ENCODE data around the gene OSCP1. TPM values are rescaled to one million over a fixed set of nuclear protein-coding genes. Genes with fewer than 3 reads are reported as not detected.

Gene OSCP1
- total and polyA plus RNA-seq, 2 donors (not counting 3 experiments of a cell fraction or from before 2014, with no cell fraction given), result 4.6 to 8.3 TPM

GRCh38 chr1:36421649-36422048, 28.6 kb downstream of the OSCP1 start:
- FAIRE-seq (no peak), DNase-seq (ENCODE audit: low read depth, low spot score) (no peak)
- Histone ChIP-seq H4K20me1 (replicated peaks; ENCODE audit: control insufficient read depth, extremely low read depth, insufficient read depth, low read length) (no peaks in the 10 kb centered on the region), H3K4me3 (replicated peaks in 1 of 3; ENCODE audit: insufficient read depth in 1 of 3, low read depth in 1 of 3, low read length in 3 of 3) (no peak overlapping the region), H3K9me1 (replicated peaks; ENCODE audit: control insufficient read depth, extremely low read depth, insufficient read depth, low read length) (no peaks in the 10 kb centered on the region), H3K36me3 (ENCODE audit: control insufficient read depth in 2 of 2, extremely low read depth in 1 of 2, insufficient read depth in 2 of 2, low read length in 2 of 2) (no peaks in the 10 kb centered on the region), H3K9ac (replicated peaks; ENCODE audit: extremely low read depth, insufficient read depth, low read length) (no peak overlapping the region), H3K4me1 (ENCODE audit: control insufficient read depth, extremely low read depth, insufficient read depth, low read length) (peaks cover 3% of the 10 kb centered on the region), H2AFZ (ENCODE audit: low read depth, low read length) (no peak overlapping the region), H3K9me3 (replicated peaks; ENCODE audit: control insufficient read depth, insufficient read depth, low read length) (no peaks in the 10 kb centered on the region), H3K27me3 (ENCODE audit: control insufficient read depth in 2 of 2, insufficient read depth in 2 of 2, low read length in 2 of 2) (no peaks in the 10 kb centered on the region), H3K79me2 (ENCODE audit: control insufficient read depth, insufficient read depth, low read length) (no peaks in the 10 kb centered on the region), H3K4me2 (ENCODE audit: insufficient read depth, low read length) (no peak overlapping the region), H3K27ac (ENCODE audit: insufficient read depth, low read depth, low read length) (no peak overlapping the region)
- intact Hi-C loops (cut with micrococcal nuclease) (loop anchor here (1.0 to 2.0 kb wide), 3 partner anchors 23 to 322 kb away; partner anchors contain the start of gene SH3D21), dilution Hi-C loops (cut with MboI; ENCODE audit: extremely low pct_ligation_motif_present, low sequenced_read_pairs) (no loop called here)
- POLR2A ChIA-PET, result interaction anchor here (0.6 kb wide), 1 partner anchor 51 kb away, joined by 4 read pairs; no protein-coding TSS in a partner anchor
- TF ChIP-seq GATA2 (IDR thresholded peaks at IDR 0.05; ENCODE audit: insufficient read depth, insufficient read length, low read depth, low read length) (no peak), POLR2AphosphoS5 (IDR thresholded peaks at IDR 0.05; ENCODE audit: insufficient read depth, low read depth, low read length) (no peak), MAX (IDR thresholded peaks at IDR 0.05; ENCODE audit: insufficient read depth, insufficient read length) (no peak), FOS (IDR thresholded peaks at IDR 0.05; ENCODE audit: borderline replicate concordance, insufficient read depth, low read length) (no peak), MYC (IDR thresholded peaks at IDR 0.05; ENCODE audit: low read depth, low read length) (no peak), POLR2A (IDR thresholded peaks at IDR 0.05; ENCODE audit: low read depth, low read length) (no peak), EZH2 (IDR thresholded peaks at IDR 0.05; ENCODE audit: borderline replicate concordance, low read depth, low read length, severe bottlenecking) (no peak), CTCF (IDR thresholded peaks at IDR 0.05; ENCODE audit: extremely low read depth in 1 of 2, insufficient read depth in 1 of 2, low read depth in 1 of 2, low read length in 2 of 2) (no peak)
- BruUV-seq (replicated peaks), result no TSS peak
- CTCF ChIA-PET, result interaction anchor here (0.8 to 5.5 kb wide), 11 partner anchors 9 to 272 kb away, joined by 3 to 83 read pairs (median 5); partner anchors contain the start of genes OSCP1 and TRAPPC3

Data from endothelial cell of umbilical vein (primary cell).